Effector memory CD8-positive, alpha-beta T cell (primary cell): ENCODE measurements around the gene ATP2B2.

Experiments used
- ATAC-seq: fragments of 150-1000 bp; cut with Tn5 transposase; replicated peaks from 2 replicates; pipeline ENCODE4 v1.10.0; 2021; ENCODE audit warnings: mild to moderate bottlenecking, moderate library complexity
- DNase-seq, 3 experiments: peaks; one replicate each; pipeline ENCODE4 v3.0.0; 2021
- H3K27ac Mint-ChIP-seq, 2 donors: one replicate each; pipeline ENCODE4 v1.8.0; 2022; ENCODE audit warnings: mild to moderate bottlenecking in 2 of 2, mixed read lengths in 2 of 2, moderate library complexity in 2 of 2
- H3K27me3 Mint-ChIP-seq, 2 donors: one replicate each; pipeline ENCODE4 v1.8.0; 2022; ENCODE audit warnings: mixed read lengths in 2 of 2
- H3K36me3 Mint-ChIP-seq: one replicate; pipeline ENCODE4 v1.8.0; 2022; ENCODE audit warnings: mild to moderate bottlenecking, moderate library complexity, mixed read lengths; ENCODE audit not compliant: insufficient read depth
- H3K4me1 Mint-ChIP-seq, 2 donors: one replicate each; pipeline ENCODE4 v1.8.0; 2022; ENCODE audit warnings: low read depth in 2 of 2, mixed read lengths in 2 of 2
- H3K4me3 Mint-ChIP-seq, 2 donors: one replicate each; pipeline ENCODE4 v1.8.0; 2022; ENCODE audit warnings: mild to moderate bottlenecking in 2 of 2, mixed read lengths in 2 of 2, moderate library complexity in 2 of 2
- H3K9me3 Mint-ChIP-seq, 2 donors: one replicate each; pipeline ENCODE4 v1.8.0; 2022; ENCODE audit warnings: mixed read lengths in 2 of 2

The ATP2B2 gene

GRCh38 chr3:10342781-10343180, 162.6 kb downstream of the ATP2B2 start:
- DNase-seq = no peak
- H3K36me3 Mint-ChIP-seq = peaks cover 4% of the 10 kb centered on the region
- no peak overlapping the region for H3K4me3 Mint-ChIP-seq
- H3K27ac Mint-ChIP-seq = no peak overlapping the region
- H3K4me1 Mint-ChIP-seq = peaks cover 0 to 6% of the 10 kb centered on the region in 2 donors
- H3K9me3 Mint-ChIP-seq = no peaks in the 10 kb centered on the region
- H3K27me3 Mint-ChIP-seq = peaks cover 9 to 28% of the 10 kb centered on the region in 2 donors
- no peak for ATAC-seq

- no peaks in the 10 kb centered on the region for H3K9me3 Mint-ChIP-seq
- H3K4me1 Mint-ChIP-seq = peaks cover 0 to 6% of the 10 kb centered on the region in 2 donors
- H3K27me3 Mint-ChIP-seq = peaks cover 9 to 29% of the 10 kb centered on the region in 2 donors
- ATAC-seq (no peak), DNase-seq (no peak)
- no peak overlapping the region for H3K27ac Mint-ChIP-seq
- H3K36me3 Mint-ChIP-seq = no peaks in the 10 kb centered on the region
- H3K4me3 Mint-ChIP-seq = no peak overlapping the region
Measured at GRCh38 chr3:10341901-10342398, 163.4 kb downstream of the ATP2B2 start.

GRCh38 chr3:10340476-10340875, 164.9 kb downstream of the ATP2B2 start:
- Mint-ChIP-seq H3K4me1 (peaks cover 0 to 6% of the 10 kb centered on the region in 2 donors), H3K27me3 (peaks cover 9 to 29% of the 10 kb centered on the region in 2 donors), H3K4me3 (no peak overlapping the region), H3K9me3 (no peaks in the 10 kb centered on the region), H3K36me3 (no peaks in the 10 kb centered on the region), H3K27ac (peak overlapping the region in 1 of 2 donors; percentile 51)
- ATAC-seq (no peak), DNase-seq (no peak)

GRCh38 chr3:10340046-10340445, 165.3 kb downstream of the ATP2B2 start:
- Mint-ChIP-seq H3K4me3 (no peak overlapping the region), H3K4me1 (peaks cover 2 to 7% of the 10 kb centered on the region in 2 donors), H3K36me3 (no peaks in the 10 kb centered on the region), H3K9me3 (no peaks in the 10 kb centered on the region), H3K27me3 (peaks cover 9 to 29% of the 10 kb centered on the region in 2 donors), H3K27ac (peak overlapping the region in 1 of 2 donors; percentile 51)
- DNase-seq (no peak), ATAC-seq (no peak)

GRCh38 chr3:10339376-10339955, 165.9 kb downstream of the ATP2B2 start:
- H3K9me3 Mint-ChIP-seq = no peaks in the 10 kb centered on the region

GRCh38 chr3:10338591-10339353, 166.6 kb downstream of the ATP2B2 start:
- no peak for ATAC-seq
- Mint-ChIP-seq H3K4me1 (peaks cover 4 to 7% of the 10 kb centered on the region in 2 donors), H3K4me3 (no peak overlapping the region), H3K27ac (peak overlapping the region in 1 of 2 donors; percentile 73), H3K36me3 (no peaks in the 10 kb centered on the region), H3K27me3 (peaks cover 4 to 22% of the 10 kb centered on the region in 2 donors), H3K9me3 (no peaks in the 10 kb centered on the region)
- DNase-seq = no peak

More at GRCh38 chr3:10339376-10339955, 165.9 kb downstream of the ATP2B2 start:
- peaks cover 4 to 10% of the 10 kb centered on the region in 2 donors for H3K4me1 Mint-ChIP-seq
- no peak overlapping the region for H3K4me3 Mint-ChIP-seq
- no peak for ATAC-seq
- no peaks in the 10 kb centered on the region for H3K36me3 Mint-ChIP-seq
- DNase-seq = no peak
- peaks cover 9 to 29% of the 10 kb centered on the region in 2 donors for H3K27me3 Mint-ChIP-seq
- no peak overlapping the region for H3K27ac Mint-ChIP-seq

- no peaks in the 10 kb centered on the region for H3K9me3 Mint-ChIP-seq
- no peak for DNase-seq
- H3K4me3 Mint-ChIP-seq = no peak overlapping the region
- H3K36me3 Mint-ChIP-seq = no peaks in the 10 kb centered on the region
- peak overlapping the region in 1 of 2 donors; percentile 73 for H3K27ac Mint-ChIP-seq
- peaks cover 0 to 18% of the 10 kb centered on the region in 2 donors for H3K27me3 Mint-ChIP-seq
- peaks cover 4 to 9% of the 10 kb centered on the region in 2 donors for H3K4me1 Mint-ChIP-seq
- ATAC-seq = no peak
Measured at GRCh38 chr3:10338164-10338470, 167.3 kb downstream of the ATP2B2 start.

GRCh38 chr3:10337323-10338163, 167.8 kb downstream of the ATP2B2 start:
- DNase-seq (no peak), ATAC-seq (no peak)
- Mint-ChIP-seq H3K4me3 (no peak overlapping the region), H3K27me3 (peaks cover 0 to 22% of the 10 kb centered on the region in 2 donors), H3K4me1 (peaks cover 4 to 9% of the 10 kb centered on the region in 2 donors), H3K9me3 (no peaks in the 10 kb centered on the region), H3K27ac (peak overlapping the region in 1 of 2 donors; percentile 73), H3K36me3 (no peaks in the 10 kb centered on the region)

GRCh38 chr3:10336761-10337160, 168.6 kb downstream of the ATP2B2 start:
- Mint-ChIP-seq H3K27me3 (peaks cover 0 to 30% of the 10 kb centered on the region in 2 donors), H3K4me1 (peaks cover 4 to 9% of the 10 kb centered on the region in 2 donors), H3K9me3 (no peaks in the 10 kb centered on the region), H3K4me3 (no peak overlapping the region), H3K36me3 (no peaks in the 10 kb centered on the region), H3K27ac (no peak overlapping the region)
- DNase-seq (no peak), ATAC-seq (no peak)

GRCh38 chr3:10335871-10336622, 169.3 kb downstream of the ATP2B2 start:
- Mint-ChIP-seq H3K36me3 (no peaks in the 10 kb centered on the region), H3K9me3 (no peaks in the 10 kb centered on the region), H3K27me3 (peaks cover 0 to 37% of the 10 kb centered on the region in 2 donors), H3K4me1 (peaks cover 4 to 9% of the 10 kb centered on the region in 2 donors), H3K27ac (peak overlapping the region in 1 of 2 donors; percentile 11), H3K4me3 (no peak overlapping the region)
- DNase-seq (no peak), ATAC-seq (no peak)

- no peak overlapping the region for H3K4me3 Mint-ChIP-seq
Measured at GRCh38 chr3:10335190-10335738, 170.1 kb downstream of the ATP2B2 start.

GRCh38 chr3:10334459-10334858, 170.9 kb downstream of the ATP2B2 start:
- Mint-ChIP-seq H3K4me1 (peaks cover 4 to 9% of the 10 kb centered on the region in 2 donors), H3K27me3 (peaks cover 6 to 45% of the 10 kb centered on the region in 2 donors), H3K9me3 (no peaks in the 10 kb centered on the region), H3K36me3 (no peaks in the 10 kb centered on the region), H3K27ac (no peak overlapping the region), H3K4me3 (no peak overlapping the region)
- ATAC-seq = no peak
- no peak for DNase-seq

More at GRCh38 chr3:10335190-10335738, 170.1 kb downstream of the ATP2B2 start:
- H3K27ac Mint-ChIP-seq = peak overlapping the region in 1 of 2 donors; percentile 71
- peaks cover 4 to 9% of the 10 kb centered on the region in 2 donors for H3K4me1 Mint-ChIP-seq
- no peaks in the 10 kb centered on the region for H3K36me3 Mint-ChIP-seq
- no peak for DNase-seq
- no peak for ATAC-seq
- peaks cover 0 to 40% of the 10 kb centered on the region in 2 donors for H3K27me3 Mint-ChIP-seq
- H3K9me3 Mint-ChIP-seq = no peaks in the 10 kb centered on the region
